H1 (cell line): ENCODE results near the gene EPB42. TPM values are rescaled to one million over a fixed set of nuclear protein-coding genes. Genes with fewer than 3 reads are reported as not detected.

Experiments used
- CTCF ChIA-PET: fragments of 300-600 bp; sonication (Branson Sonifier 250); formaldehyde crosslinking; loops from one replicate; lab custom pipeline; 2021; ENCODE audit not compliant: partially characterized antibody; lab: Charles Lee
- POLR2A ChIA-PET: fragments of 300-600 bp; sonication (Branson Sonifier 250); formaldehyde crosslinking; loops from one replicate; lab custom pipeline; 2021; ENCODE audit warnings: inconsistent platforms; ENCODE audit not compliant: partially characterized antibody; lab: Charles Lee
- DNase-seq, 2 experiments: peaks; one replicate each; pipeline versions ENCODE4 v3.0.0 to v3.0.0-alpha.2; 2010 to 2022; ENCODE audit warnings: low spot score in 2 of 2, low read depth in 1 of 2, mixed read lengths in 1 of 2
- FAIRE-seq: peaks from 2 replicates; lab custom pipeline; 2011; peaks lifted over from hg19 to GRCh38; lab: Jason Lieb, UNC
- H2AFZ ChIP-seq: 2 replicates; pipeline ENCODE4 v1.8.1; 2012; ENCODE audit warnings: low read length, inconsistent platforms
- H2AK5ac ChIP-seq: 2 replicates; pipeline ENCODE4 v1.6.1; 2013; ENCODE audit warnings: low read depth, low read length
- H2BK120ac ChIP-seq: replicated peaks from 2 replicates; pipeline ENCODE3; 2013; ENCODE audit warnings: low read depth, low read length, inconsistent platforms
- H2BK12ac ChIP-seq: 2 replicates; pipeline ENCODE4 v1.6.1; 2013; ENCODE audit warnings: low read depth, low read length
- H2BK15ac ChIP-seq: 2 replicates; pipeline ENCODE4 v1.6.1; 2013; ENCODE audit warnings: low read length
- H2BK20ac ChIP-seq: 2 replicates; pipeline ENCODE4 v1.6.1; 2013; ENCODE audit warnings: low read length
- H2BK5ac ChIP-seq: 2 replicates; pipeline ENCODE4 v1.6.1; 2013; ENCODE audit warnings: low read depth, low read length
- H3K14ac ChIP-seq: 2 replicates; pipeline ENCODE4 v1.6.1; 2013; ENCODE audit warnings: inconsistent platforms; ENCODE audit not compliant: insufficient read length
- H3K18ac ChIP-seq: 2 replicates; pipeline ENCODE4 v1.6.1; 2013; ENCODE audit warnings: low read length; ENCODE audit errors: extremely low read depth
- H3K23ac ChIP-seq: 2 replicates; pipeline ENCODE4 v1.6.1; 2013; ENCODE audit warnings: inconsistent platforms; ENCODE audit not compliant: insufficient read length
- H3K23me2 ChIP-seq: 2 replicates; pipeline ENCODE4 v1.6.1; 2013; ENCODE audit warnings: low read depth, low read length
- H3K27ac ChIP-seq: 2 replicates; pipeline ENCODE4 v1.6.1; 2011; ENCODE audit warnings: low read depth, low read length, inconsistent platforms
- H3K27me3 ChIP-seq, 4 experiments: replicated peaks in 1 of 4; 1 replicate in 1 of 4; 2 replicates in 3 of 4; pipeline versions ENCODE4 v1.6.1 to v1.8.1; 2011 to 2013; ENCODE audit warnings: low read length in 3 of 4, mild to moderate bottlenecking in 3 of 4, inconsistent platforms in 2 of 4, mixed read lengths in 2 of 4, moderate library complexity in 1 of 4; ENCODE audit not compliant: control insufficient read depth in 3 of 4, insufficient read depth in 3 of 4; ENCODE audit errors: extremely low read depth in 1 of 4
- H3K36me3 ChIP-seq, 4 experiments: 2 replicates each; pipeline versions ENCODE4 v1.6.1 to v1.8.1; 2011 to 2013; ENCODE audit warnings: mild to moderate bottlenecking in 4 of 4, low read length in 3 of 4, moderate library complexity in 2 of 4, control low read depth in 1 of 4, inconsistent platforms in 1 of 4; ENCODE audit not compliant: insufficient read depth in 4 of 4, control insufficient read depth in 2 of 4
- H3K4ac ChIP-seq: replicated peaks from 2 replicates; pipeline ENCODE3; 2013; ENCODE audit warnings: low read length, low read depth, mixed read lengths, inconsistent platforms; ENCODE audit not compliant: insufficient read length
- H3K4me1 ChIP-seq, 4 experiments: replicated peaks in 1 of 4; 1 replicate in 1 of 4; 2 replicates in 3 of 4; pipeline versions ENCODE4 v1.6.1 to v1.8.1; 2011 to 2013; ENCODE audit warnings: low read length in 3 of 4, inconsistent platforms in 2 of 4, mixed read lengths in 1 of 4; ENCODE audit not compliant: insufficient read depth in 4 of 4, control insufficient read depth in 3 of 4
- H3K4me2 ChIP-seq, 2 experiments: 2 replicates each; pipeline versions ENCODE4 v1.6.1 to v1.8.1; 2011 to 2013; ENCODE audit warnings: low read depth in 2 of 2, low read length in 2 of 2, control low read depth in 1 of 2, inconsistent platforms in 1 of 2, mild to moderate bottlenecking in 1 of 2; ENCODE audit not compliant: insufficient read depth in 1 of 2
- H3K4me3 ChIP-seq, 4 experiments: fragments of 200-600, 300-600 bp in 1 of 4; sonication (generic), shearing (Covaris generic), sonication (Bioruptor Twin) in 1 of 4; 2 replicates each; pipeline versions ENCODE4 v1.5.1 to v1.8.1; 2011 to 2016; ENCODE audit warnings: low read length in 4 of 4, low read depth in 3 of 4, control low read depth in 2 of 4, inconsistent platforms in 2 of 4, mild to moderate bottlenecking in 2 of 4, mixed read lengths in 1 of 4, moderate library complexity in 1 of 4; ENCODE audit not compliant: insufficient read depth in 2 of 4; ENCODE audit errors: extremely low read depth in 1 of 4
- H3K56ac ChIP-seq: replicated peaks from 2 replicates; pipeline ENCODE3; 2013; ENCODE audit warnings: low read depth, mild to moderate bottlenecking, mixed read lengths, low read length, inconsistent platforms; ENCODE audit not compliant: insufficient read length
- H3K79me1 ChIP-seq: 2 replicates; pipeline ENCODE4 v1.6.1; 2013; ENCODE audit warnings: low read depth, low read length, control low read depth
- H3K79me2 ChIP-seq, 2 experiments: 2 replicates each; pipeline versions ENCODE4 v1.6.1 to v1.8.1; 2012 to 2013; ENCODE audit warnings: low read length in 2 of 2, mild to moderate bottlenecking in 2 of 2, inconsistent platforms in 1 of 2; ENCODE audit not compliant: insufficient read depth in 2 of 2, control insufficient read depth in 1 of 2
- H3K9ac ChIP-seq, 4 experiments: replicated peaks in 1 of 4; 1 replicate in 1 of 4; 2 replicates in 3 of 4; pipeline versions ENCODE4 v1.6.1 to v1.8.1; 2011 to 2013; ENCODE audit warnings: low read depth in 3 of 4, low read length in 3 of 4, control low read depth in 2 of 4, mild to moderate bottlenecking in 2 of 4, moderate library complexity in 2 of 4, inconsistent platforms in 1 of 4; ENCODE audit errors: extremely low read depth in 1 of 4
- H3K9me3 ChIP-seq, 2 experiments: 2 replicates each; pipeline versions ENCODE4 v1.6.1 to v1.8.1; 2012 to 2013; ENCODE audit warnings: mild to moderate bottlenecking in 2 of 2, moderate library complexity in 2 of 2, control low read depth in 1 of 2, inconsistent platforms in 1 of 2, low read depth in 1 of 2, low read length in 1 of 2, mixed read lengths in 1 of 2; ENCODE audit not compliant: insufficient read depth in 2 of 2
- H4K20me1 ChIP-seq, 2 experiments: replicated peaks in 1 of 2; 2 replicates each; pipeline versions ENCODE3 to v1.8.1; 2011 to 2013; ENCODE audit warnings: inconsistent platforms in 2 of 2, low read length in 2 of 2, mild to moderate bottlenecking in 1 of 2; ENCODE audit not compliant: insufficient read depth in 2 of 2, control insufficient read depth in 1 of 2
- H4K5ac ChIP-seq: 2 replicates; pipeline ENCODE4 v1.6.1; 2013; ENCODE audit warnings: low read length, low read depth, mixed read lengths, inconsistent platforms; ENCODE audit not compliant: insufficient read length
- H4K8ac ChIP-seq: 2 replicates; pipeline ENCODE4 v1.8.0; 2013; ENCODE audit warnings: mild to moderate bottlenecking, moderate library complexity, low read length, inconsistent platforms; ENCODE audit not compliant: insufficient read depth; ENCODE audit errors: extremely low read depth
- H4K91ac ChIP-seq: replicated peaks from 2 replicates; pipeline ENCODE3; 2013; ENCODE audit warnings: low read length, mixed read lengths, inconsistent platforms; ENCODE audit not compliant: insufficient read length
- CTCF ChIP-seq, 3 experiments: IDR thresholded peaks; 1 replicate in 2 of 3; 2 replicates in 1 of 3; pipeline versions ENCODE4 v1.5.1 to v1.6.1; 2011; ENCODE audit warnings: low read length in 3 of 3, mild to moderate bottlenecking in 3 of 3, inconsistent platforms in 2 of 3, low read depth in 1 of 3, moderate library complexity in 1 of 3; ENCODE audit not compliant: insufficient read depth in 1 of 3; ENCODE audit errors: control extremely low read depth in 1 of 3
- E2F6 ChIP-seq: IDR thresholded peaks from 2 replicates; pipeline ENCODE4 v1.6.1; 2012; ENCODE audit warnings: inconsistent platforms
- FOSL1 ChIP-seq: IDR thresholded peaks from 2 replicates; pipeline ENCODE4 v1.6.1; 2011; ENCODE audit warnings: mild to moderate bottlenecking, low read depth, low read length, moderate library complexity; ENCODE audit not compliant: insufficient read depth
- POLR2A ChIP-seq, 2 experiments: IDR thresholded peaks; 1 replicate in 1 of 2; 2 replicates in 1 of 2; pipeline ENCODE4 v1.6.1; 2011; ENCODE audit warnings: low read depth in 2 of 2, low read length in 2 of 2, mild to moderate bottlenecking in 2 of 2; ENCODE audit errors: control extremely low read depth in 1 of 2
- RAD21 ChIP-seq, 2 experiments: IDR thresholded peaks in 1 of 2; conservative IDR thresholded peaks in 1 of 2; 2 replicates each; pipeline ENCODE4 v1.6.1; 2011; ENCODE audit warnings: low read depth in 2 of 2, low read length in 2 of 2, improper control_type of control experiment in 1 of 2, inconsistent platforms in 1 of 2, mild to moderate bottlenecking in 1 of 2, moderate library complexity in 1 of 2
- SIRT6 ChIP-seq: IDR thresholded peaks from one replicate; pipeline ENCODE4 v1.7.1; 2012; ENCODE audit warnings: low read length, inconsistent platforms
- WGBS, 2 experiments: shearing (Covaris generic) in 1 of 2; methylation state at CpG; one replicate each; pipeline versions ENCODE4 v1.1.6 to v1.1.7; 2013 to 2015; ENCODE audit warnings: low lambda C conversion rate in 2 of 2, mixed read lengths in 2 of 2, inconsistent platforms in 1 of 2, low coverage in 1 of 2, missing lambda C conversion rate in 1 of 2; ENCODE audit not compliant: insufficient replicate concordance in 2 of 2, insufficient coverage in 1 of 2, insufficient read length in 1 of 2; ENCODE audit errors: extremely low coverage in 1 of 2, missing lambda C conversion rate in 1 of 2; 5-methylcytosine and 5-hydroxymethylcytosine counted together
- polyA plus RNA-seq, 7 experiments: library from polyadenylated mRNA; depleted of rRNA in 3 of 7; stranded (reverse) in 5 of 7; unstranded in 2 of 7; fragments of >200 nt in 5 of 7; fragments of 200-250 nt in 2 of 7; gene quantifications; 1 replicate in 5 of 7; 2 replicates in 1 of 7; 4 replicates in 1 of 7; pipeline versions ENCODE4 v1.2.1 to v1.2.3, GENCODE V29; 2011 to 2013; ENCODE audit warnings: missing spikeins in 2 of 7, mixed read lengths in 2 of 7
- total RNA-seq: library from RNA; stranded (reverse); fragmentation: NEBNext Ultra II Directional; extraction: Animal tissue kit (Norgen Biotek cat#: 25700); gene quantifications from 2 replicates; pipeline ENCODE4 v1.2.1, GENCODE V29; 2021

The EPB42 gene
- total and polyA plus RNA-seq, 2 of the 8 experiments (the other 6 are each of a cell fraction or from before 2014, with no cell fraction given) = not detected

GRCh38 chr15:43268111-43269105 is 47.6 kb upstream of the EPB42 start:
- no peak overlapping the region for H3K23ac ChIP-seq
- no peaks in the 10 kb centered on the region for H3K79me2 ChIP-seq
- no peaks in the 10 kb centered on the region for H3K4me1 ChIP-seq
- H2BK120ac ChIP-seq = no peak overlapping the region
- no peak overlapping the region for H3K4me2 ChIP-seq
- no peak overlapping the region for H3K14ac ChIP-seq
- no peak overlapping the region for H2BK5ac ChIP-seq
- no peak overlapping the region for H3K27ac ChIP-seq
- H2AFZ ChIP-seq = peak overlapping the region; percentile 73; the same call in 1 of the 2 replicates
- no peak for TF ChIP-seq SIRT6
- peak; percentile 78 to 82 for TF ChIP-seq RAD21 (IDR thresholded peaks at IDR 0.05 in 1 of 2, conservative IDR thresholded peaks at IDR 0.05 in 1 of 2; ENCODE audit: low read depth in 2 of 2, low read length in 2 of 2)
- no peak for TF ChIP-seq POLR2A (IDR thresholded peaks at IDR 0.05; ENCODE audit: control extremely low read depth in 1 of 2, low read depth in 2 of 2, low read length in 2 of 2)
- TF ChIP-seq CTCF (IDR thresholded peaks at IDR 0.05; ENCODE audit: control extremely low read depth in 1 of 3, insufficient read depth in 1 of 3, low read depth in 1 of 3, low read length in 3 of 3) = peak; percentile 63 to 72 (median 70)
- no peak for TF ChIP-seq FOSL1
- no peak for TF ChIP-seq E2F6
- no peaks in the 10 kb centered on the region for H3K36me3 ChIP-seq
- ChIA-PET CTCF (interaction anchor here (0.5 to 6.3 kb wide), 31 partner anchors 8 to 150 kb away, joined by 3 to 82 read pairs (median 6); no protein-coding TSS in a partner anchor), POLR2A (no interaction called here)
- FAIRE-seq (no peak), DNase-seq (peak in 1 of 2 experiments; percentile 69)
- H3K79me1 ChIP-seq = no peaks in the 10 kb centered on the region
- no peak overlapping the region for H2BK20ac ChIP-seq
- H2AK5ac ChIP-seq = no peak overlapping the region
- H3K27me3 ChIP-seq = no peaks in the 10 kb centered on the region
- H3K56ac ChIP-seq = no peak overlapping the region
- no peak overlapping the region for H4K8ac ChIP-seq
- no peaks in the 10 kb centered on the region for H3K23me2 ChIP-seq
- H3K4me3 ChIP-seq = no peak overlapping the region
- H4K20me1 ChIP-seq = no peaks in the 10 kb centered on the region
- no peak overlapping the region for H2BK12ac ChIP-seq
- H4K91ac ChIP-seq = no peak overlapping the region
- H4K5ac ChIP-seq = no peak overlapping the region
- no peaks in the 10 kb centered on the region for H3K9me3 ChIP-seq
- no peak overlapping the region for H3K18ac ChIP-seq
- H2BK15ac ChIP-seq = no peak overlapping the region
- WGBS, 2 experiments = 72% methylated on average over 11 of the region's 11 CpGs; no CpG with 5 or more reads in 1 of the 2 experiments
- H3K4ac ChIP-seq = no peak overlapping the region
- no peak overlapping the region for H3K9ac ChIP-seq
